Measurements from ENCODE around the gene IFI27L2.

The IFI27L2 gene

DNA sequence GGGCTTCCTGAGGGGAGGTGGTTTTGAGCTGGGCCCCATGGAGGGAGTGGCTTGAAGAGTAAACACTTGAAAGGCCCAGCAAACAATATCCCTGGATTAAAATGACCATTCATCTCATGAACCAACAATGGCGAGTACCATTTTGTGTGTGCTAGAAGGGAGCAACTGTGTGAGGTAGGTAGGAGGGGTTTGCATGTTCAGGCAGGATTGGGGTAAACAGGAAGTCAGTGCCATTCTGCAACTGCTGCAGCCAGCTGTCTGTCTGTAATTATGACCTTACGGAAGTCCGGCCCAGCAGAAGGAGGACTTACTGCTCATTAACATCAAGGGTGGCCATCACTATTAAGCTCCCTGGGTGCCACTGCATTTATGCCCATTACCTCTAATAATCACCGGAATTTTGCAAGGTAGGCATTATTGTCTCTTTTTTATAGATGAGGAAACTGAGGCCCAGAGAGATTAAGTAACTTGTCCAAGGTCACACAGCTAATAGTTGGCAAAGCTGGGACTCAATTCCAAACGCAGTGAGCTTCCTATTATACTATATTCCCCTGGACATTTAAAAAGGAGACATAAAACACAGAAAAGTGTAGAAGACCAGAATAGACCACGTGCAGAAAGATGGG lies 16.6 kb upstream of the IFI27L2 start:
- DNase-seq = no peak

DNA sequence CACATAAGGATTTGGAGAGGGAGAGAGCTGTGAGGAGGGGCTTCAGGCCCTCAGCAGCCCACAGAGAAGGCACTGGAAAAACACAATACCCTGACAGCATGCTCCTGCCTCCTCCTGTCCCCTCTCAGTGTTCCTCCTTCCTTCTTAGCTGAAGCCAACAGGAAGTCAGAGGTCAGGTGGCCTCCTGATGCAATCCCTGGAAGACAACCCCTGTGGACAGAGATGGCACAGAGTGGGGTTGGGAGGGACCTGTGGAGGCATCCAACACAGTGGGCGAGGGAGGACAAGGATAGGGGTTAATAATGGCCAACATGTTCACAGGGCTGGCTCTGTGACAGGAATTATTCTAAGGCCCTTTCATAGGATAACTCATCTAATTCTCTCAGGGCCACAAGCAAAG lies 15.4 kb upstream of the IFI27L2 start:
- no peak for DNase-seq

DNA sequence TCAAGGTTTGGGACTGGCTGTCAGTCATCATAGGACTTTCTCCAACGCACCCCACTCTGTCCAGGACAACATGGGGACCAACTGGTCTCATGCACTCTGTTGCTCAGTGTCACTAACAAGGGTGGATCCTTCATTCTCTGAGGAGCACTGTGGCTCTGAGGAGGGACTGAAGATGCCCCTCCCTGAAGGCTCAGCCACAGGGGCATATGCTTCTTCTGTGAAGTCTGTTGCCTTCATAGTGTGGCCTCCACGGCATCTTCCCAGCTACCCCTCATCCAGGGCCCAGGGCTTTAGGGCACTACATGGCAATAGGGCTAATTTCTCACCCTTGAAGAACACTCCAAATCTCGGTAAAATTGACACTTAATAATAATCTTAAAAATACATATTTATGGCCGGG lies 14.3 kb upstream of the IFI27L2 start:
- DNase-seq = no peak

DNA sequence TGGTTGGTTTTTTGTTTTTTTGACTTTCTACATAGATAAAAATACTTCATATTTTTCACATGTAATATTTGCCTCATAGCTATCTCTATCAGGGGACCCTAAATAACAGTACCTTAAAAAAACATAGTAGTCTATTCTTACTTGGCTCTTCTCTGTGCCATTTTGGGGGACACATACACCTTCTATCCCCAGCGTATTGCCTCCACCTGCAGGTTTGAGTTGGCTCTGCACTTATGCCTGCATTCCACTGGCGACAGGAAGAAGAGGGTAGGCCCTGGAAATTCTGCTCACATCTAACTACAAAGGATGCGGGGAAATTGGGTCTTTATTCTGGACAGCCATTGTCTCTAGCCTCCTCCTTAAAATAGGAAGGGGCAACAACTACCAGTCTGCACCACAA lies 13.8 kb upstream of the IFI27L2 start:
- no peak for DNase-seq

DNA sequence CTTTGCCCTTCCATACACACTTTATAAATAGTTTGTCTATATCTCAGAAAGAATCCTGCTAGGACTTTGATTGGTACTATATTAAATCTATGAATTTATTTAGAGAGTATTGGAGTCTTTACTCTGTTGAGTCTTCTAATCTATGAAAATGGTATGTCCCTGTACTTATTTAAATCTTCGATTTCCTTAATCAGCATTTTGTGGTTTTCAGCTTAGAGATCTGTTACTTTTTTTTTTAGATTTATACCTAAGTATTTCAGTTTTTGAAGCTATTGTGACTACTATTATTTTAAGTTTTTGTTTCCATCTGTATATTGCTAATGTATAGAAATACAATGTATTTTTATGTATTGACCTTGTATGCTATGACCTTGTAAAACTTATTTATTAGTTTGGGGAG lies 13.4 kb upstream of the IFI27L2 start:
- no peak for DNase-seq

DNA sequence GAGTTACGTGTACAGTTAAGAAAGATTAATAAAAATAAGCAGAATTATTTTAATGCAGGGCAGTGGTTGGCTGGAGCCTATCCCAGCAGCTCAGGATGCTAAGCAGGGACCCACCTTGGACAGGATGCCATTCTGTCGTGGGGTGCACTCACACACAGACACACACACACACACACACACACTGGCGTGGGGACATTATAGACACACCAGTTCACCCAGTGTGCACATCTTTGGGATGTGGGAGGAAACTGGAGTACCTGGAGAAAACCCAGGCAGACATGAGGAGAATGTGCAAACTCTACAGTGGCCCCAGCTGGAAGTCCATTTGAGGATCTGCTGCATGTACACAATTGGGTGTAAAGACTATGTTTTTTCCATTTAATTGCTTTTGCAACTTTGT lies 12.8 kb upstream of the IFI27L2 start:
- no peak for DNase-seq

DNA sequence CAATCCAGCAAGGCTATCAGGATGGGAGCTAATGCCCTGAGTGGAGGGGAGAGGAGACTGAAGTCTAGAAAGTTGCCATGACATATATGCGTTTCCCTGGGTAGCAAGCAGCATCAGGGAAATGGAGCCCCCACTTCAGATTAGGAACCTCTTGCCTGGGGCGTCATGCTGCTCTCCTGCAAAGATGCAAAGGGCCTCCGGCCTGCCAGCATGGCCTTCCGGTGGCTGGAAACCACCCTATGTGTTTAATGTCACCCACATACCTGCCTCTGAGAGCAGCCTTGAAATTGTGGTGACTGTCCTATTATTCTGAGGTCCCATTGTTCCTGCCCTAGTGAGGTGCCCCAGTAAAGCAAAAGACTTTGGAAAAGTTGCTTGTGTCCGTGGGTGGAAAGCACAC lies 10.0 kb upstream of the IFI27L2 start:
- no peak for DNase-seq

DNA sequence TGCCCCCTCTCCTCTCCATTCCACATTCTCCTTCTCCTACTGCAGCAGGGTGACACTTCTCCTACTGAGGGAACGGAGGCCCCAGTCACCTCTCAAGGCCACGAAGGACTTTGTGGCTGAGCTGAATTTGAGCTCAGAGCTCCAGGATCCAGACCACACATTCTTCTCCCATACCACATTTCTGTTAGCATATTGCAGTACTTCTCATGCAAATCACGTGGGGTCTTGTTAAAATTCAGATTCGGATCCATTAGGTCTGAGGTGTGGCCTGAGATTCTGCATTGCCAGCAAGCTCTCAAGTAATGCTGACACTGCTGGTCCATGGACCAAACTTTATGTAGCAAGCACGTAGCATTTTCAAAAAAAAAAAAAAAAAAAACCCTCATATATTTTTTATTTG lies 9.6 kb upstream of the IFI27L2 start:
- DNase-seq = no peak

DNA sequence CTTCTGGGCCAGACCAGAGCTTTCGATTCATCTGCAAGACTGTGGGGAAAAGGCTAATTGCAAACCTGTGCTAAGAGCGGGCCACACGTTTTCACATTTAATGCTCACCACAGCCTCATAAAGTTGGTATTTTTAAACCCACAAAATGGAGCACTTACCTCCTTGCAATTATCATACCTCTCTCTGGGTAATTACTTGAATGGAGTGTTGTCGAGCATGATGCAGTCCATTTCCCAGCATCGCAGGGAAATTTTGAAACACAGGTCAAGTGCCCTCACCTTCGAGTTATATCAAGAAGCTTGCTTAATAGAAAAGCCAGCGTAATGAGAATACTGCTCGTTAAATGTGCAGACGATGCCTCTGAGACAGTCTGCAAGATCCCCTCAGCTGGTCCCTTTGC lies 8.8 kb upstream of the IFI27L2 start:
- no peak for DNase-seq

DNA sequence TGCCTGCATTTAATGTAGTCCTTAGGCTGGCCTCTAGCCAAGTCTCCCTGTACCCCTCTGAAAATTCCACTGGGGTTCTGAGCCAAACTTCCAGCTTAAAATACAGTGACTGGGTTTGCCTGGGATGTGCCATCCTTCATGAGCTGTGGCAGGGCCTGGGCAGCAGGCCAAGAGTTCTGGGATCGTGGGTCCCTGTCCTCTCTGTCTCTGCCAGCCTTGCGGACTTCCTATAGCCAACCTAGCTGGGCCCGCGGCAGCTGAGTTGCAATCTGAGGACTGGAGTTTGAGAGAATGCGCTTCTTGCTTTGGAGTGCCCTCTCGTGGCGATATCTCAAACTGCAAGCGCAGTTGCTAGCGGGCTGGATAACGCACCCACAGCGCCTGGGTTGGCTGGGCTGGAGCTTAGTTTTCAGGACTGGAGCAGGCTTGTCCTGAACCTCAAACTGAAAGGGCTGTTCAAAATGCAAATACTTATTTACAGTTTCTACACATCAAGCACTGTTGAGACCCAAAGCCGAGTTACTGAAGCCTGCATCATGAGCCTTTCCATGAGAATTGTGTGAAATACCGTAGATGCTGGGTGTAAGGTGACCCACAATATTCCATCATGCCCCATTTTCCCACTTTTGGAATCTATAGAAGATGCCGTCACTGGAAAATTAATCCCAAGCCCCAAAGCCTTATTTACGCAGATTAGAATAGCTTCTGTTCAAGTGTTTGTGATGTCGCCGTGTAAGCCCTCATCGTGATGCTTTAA lies 7.3 kb upstream of the IFI27L2 start:
- peak; percentile 78 for DNase-seq

DNA sequence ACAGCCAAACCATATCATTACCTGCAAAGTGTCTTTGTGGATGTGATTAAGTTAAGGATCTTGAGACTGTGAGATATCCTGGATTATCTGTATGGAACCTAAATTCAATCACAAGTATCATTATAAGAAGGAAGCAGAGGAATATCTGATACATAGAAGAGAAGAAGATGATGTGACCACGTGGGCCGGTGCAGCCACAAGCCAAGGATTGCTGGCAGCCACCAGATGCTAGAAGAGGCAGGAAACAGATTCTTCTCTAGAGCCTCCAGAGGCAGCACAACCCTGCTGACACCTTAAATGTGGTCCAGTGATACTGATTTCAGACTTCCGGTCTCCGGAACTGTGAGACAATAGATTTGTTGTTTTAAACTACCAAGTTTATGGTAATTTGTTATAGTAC lies 6.1 kb upstream of the IFI27L2 start:
- no peak for DNase-seq

DNA sequence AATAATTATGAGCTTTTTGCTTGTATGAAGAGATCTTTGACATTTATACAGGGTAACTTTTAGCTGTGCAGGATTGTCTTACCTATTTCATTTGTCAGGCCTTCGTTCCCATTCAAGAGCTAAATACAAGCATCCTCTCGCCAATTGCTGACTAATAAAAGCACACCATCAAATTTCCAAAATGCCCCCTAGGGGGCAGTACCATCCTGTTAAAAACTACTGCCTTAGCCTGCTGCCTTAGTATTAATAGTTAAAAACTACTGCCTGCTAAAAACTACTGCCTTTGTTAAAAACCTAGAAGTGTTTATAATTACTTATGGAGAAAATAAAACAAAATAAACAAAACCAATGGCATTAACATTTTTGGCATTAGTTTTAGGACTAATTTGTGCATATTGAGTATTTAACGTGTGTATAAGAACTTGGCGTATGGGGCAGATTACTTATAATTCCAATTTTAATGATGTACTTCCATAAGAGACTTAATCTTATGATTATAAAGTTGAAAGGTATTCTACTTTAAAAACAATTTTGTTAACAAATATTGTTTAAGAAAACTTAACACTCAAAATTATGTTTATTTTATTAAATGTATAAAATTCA lies 3.0 kb upstream of the IFI27L2 start:
- DNase-seq = peak; percentile 57

DNA sequence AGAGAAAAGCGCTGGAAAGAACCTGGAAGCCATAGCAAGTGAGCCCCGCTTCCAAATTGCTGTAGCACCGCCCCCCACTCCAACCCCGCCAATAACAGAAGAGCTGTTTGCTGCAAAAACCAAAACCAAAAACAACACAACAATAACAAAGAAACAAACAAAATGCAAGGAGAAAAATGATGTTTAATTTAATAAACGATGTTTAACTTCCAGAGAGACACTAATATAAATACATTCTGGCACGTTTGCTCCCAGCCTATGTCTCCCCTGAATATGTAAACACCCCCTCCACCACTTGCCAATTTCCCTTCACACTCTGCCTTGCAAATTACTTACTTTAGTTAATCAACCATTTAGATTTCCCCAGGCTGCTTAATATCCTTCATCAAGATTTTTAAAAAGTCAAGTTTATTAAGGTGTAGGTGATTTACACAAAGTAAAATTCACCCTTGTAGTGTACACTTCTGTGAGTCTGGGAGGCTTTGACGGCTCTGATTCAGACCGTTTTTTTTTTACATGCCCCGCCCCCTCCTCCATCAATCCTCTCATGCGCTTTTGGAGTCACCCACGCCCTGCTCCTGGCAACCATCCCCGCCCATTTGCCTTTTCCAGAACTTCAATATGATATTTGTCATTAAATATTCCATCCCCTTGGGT lies 482 bp upstream of the IFI27L2 start:
- peak; percentile 18 for DNase-seq

DNA sequence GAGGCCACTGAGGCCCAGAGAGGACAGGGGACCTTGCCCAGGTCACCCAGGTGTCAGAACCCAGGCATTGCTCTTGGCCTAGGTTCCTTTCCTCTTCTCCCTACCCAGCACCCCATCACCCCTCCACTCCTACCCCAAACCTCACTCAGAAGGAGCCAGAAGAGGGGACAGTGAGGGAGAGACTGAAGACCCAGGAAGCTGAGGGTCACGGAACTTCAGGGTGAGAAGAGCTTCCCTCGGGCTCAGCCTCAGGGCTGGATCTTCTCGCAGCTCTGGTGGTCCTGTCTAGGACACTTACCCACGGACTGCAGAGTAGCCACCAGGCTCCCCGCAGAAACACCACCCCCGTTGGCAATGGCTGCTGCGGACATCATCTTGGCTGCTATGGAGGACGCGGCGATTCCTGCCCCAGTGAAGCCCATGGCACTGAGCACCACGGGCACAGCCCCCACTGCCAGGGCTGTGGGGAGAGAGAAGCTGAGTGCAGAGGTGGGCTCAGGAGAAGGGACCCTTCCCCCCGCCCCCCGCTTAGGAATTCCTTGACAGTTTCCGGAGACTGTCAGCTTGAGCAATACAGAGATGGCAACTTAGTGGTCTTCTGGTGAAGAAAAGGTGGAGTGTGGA lies 1.1 kb downstream of the IFI27L2 start:
- DNase-seq = no peak

DNA sequence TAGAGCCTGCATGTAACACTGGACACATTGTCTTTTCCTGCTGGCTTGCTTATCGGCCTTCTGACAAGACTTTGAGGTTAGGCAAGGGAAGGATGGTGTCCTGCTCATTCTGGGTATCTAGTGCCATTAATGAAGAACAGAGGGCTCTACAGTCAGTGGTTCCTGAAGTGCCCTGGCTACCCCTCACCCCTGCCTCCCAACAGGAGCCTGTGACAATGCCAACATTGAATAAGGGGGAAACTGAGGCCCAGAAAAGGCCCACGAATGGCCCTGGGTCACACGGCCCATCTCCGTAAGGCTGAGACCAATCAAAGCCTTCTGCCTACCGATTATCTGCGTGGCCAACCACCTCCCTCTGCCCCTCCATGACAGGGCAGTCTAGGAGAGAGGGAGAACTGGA lies 2.1 kb downstream of the IFI27L2 start:
- no peak for DNase-seq

DNA sequence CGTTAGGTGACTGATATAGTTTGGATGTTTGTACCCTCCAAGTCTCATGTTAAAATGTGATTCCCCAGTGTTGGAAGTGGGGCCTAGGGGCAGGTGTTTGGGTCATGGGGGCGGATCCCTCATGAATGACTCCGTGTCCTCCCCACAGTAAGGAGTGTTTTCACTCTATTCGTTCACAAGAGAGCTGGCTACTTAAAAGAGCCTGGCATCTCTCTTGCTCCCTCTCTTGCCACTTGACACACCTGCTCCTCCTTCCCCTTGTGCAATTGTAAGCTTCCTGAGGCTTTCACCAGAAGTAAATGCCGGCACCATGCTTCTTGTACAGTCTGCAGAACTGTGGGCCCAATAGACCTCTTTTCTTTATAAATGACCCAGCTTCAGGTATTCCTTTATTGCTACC lies 2.6 kb downstream of the IFI27L2 start:
- DNase-seq = no peak

DNA sequence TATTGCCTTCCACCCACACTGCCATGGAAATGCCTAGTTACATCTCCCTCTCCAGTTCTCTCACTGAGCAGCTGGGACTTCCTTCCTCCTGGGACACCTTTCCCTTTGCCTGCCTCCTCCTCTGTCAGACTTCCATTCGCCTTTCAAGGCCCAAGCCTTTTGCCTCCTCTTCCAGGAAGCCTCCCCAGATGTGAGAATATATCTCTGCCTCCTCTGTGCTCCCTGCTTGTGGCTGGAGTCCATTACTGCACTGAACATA lies 3.1 kb downstream of the IFI27L2 start:
- DNase-seq = no peak

DNA sequence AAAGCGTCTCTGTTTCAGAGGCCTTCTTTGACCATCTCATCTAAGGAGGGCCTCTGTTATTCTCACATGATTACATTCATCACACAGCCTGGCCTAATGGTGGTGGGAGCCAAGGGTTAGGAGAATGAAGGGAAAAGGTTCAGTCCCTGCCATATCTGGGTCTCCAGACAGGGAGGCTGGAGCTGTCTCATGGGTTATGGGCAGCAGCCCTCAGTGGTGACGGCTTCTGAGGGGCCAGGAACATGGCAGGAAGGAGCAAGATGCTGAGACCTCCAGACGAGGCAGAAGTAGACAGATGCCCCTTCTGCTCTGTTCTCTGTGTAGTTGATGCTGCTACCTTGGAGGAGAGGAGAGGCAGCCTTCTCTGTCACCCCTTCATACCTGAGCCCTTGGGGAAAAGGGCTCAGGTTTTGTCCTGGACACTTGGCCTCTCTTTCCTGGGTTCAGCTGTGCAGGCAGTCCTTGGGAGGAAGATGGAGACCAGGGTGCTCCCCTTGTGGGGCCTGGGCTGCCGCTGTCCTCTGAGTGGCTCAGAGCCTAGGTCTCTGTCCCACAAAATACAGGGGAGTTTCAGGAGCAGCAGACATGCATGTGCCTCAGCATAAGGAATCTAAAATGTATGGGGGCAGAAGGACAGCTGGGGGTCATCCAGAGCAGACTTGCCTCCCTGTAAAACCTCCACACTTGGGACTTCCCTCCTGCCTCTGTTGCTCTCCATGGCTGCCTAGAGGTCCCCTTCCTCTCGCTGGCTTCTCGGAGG lies 3.6 kb downstream of the IFI27L2 start:
- DNase-seq = no peak

DNA sequence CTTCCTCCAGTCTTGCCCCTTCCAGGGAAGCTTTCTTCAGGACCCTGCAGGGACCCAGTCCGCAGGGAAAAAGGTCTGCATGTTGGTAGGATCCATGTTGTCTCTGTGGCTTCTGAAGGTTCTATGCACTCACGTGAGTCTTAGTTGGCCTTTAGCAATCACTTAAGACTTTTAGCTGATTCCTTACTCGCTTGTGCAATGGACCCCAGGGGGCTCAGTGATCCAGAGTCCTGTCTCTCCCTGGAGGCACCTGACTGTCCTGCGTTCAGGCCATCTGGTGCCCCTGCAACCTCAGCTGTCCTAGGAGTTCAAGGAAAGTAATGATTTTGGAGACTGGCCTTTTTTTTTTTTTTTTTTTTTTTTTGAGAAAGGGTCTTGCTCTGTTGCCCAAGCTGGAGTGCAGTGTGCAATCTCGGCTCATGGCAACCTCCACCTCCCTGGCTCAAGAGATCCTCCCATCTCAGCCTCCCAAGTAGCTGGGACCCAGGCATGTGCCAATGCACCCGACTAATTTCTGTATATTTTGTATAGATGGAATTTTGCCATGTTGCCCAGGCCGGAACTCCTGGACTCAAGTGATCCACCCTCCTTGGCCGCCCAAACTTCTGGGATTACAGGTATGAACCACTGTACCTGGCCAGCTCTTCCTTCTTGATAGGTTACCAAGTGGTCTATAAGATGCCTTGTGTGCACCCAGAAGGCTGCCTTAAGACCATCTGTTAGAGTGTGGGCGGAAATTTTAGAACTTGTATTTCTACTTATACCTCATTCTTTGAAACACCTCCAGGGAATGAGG lies 4.6 kb downstream of the IFI27L2 start:
- DNase-seq = no peak

DNA sequence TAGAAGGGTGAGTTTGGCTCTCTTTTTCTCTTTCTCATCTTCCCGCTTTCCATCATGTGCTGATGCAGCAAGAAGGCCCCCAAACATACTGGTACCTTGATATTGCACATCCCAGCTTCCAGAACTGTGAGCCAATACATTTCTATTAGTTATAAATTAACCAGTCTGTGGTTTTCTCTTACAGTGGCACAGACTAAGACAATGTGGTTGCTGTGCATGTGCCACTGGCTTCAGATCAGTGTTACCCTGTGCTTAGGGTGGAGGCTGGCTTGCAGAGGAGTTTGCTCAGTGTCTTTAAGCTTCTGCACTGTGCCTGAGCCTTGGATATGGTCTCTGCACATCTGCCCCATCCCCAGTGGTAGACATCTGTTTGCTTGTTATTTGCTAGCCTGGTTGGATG lies 5.5 kb downstream of the IFI27L2 start:
- DNase-seq = no peak

DNA sequence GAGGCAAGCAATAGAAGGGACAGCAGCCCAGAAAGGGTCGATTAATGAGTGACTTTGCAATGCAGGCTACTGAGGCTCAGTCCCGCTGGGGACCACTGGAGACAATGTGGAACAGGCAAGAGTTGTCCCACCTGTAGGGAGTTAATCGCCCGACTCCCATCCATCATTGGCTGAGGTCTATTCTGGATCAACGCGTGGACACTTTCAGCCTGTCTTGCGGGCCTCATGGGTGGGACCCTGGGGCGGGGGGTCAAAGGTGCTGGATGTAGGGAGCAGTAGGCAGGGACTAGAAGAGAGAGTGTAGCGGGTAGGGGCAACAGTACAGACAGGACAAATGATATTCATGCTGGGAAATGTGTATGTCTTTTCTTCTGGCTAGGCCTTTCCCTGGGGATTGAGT lies 6.1 kb downstream of the IFI27L2 start:
- DNase-seq = no peak

DNA sequence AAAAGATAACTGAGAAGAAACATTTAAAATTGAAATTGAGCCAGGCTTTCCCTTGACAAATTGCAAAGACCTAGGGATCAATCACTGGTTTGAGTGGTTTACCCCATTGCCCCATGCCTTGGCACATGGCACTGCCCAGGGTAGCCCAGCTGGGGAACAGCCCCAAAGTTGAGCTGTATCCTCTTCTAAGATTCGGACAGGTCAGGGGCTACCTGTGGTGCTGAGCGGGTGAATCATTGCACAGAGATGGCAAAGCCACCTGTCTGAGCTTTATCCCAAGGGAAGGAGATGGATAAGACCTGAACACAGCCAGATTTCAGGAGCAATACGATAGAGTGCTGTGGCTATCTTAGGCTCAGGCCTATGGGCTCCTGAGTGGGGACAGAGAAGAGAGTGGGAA lies 7.0 kb downstream of the IFI27L2 start:
- no peak for DNase-seq

Measured in effector CD4-positive, alpha-beta T cell (primary cell).